WTC11 (cell line): ENCODE data around the gene RIPK1. TPM values are rescaled to one million over a fixed set of nuclear protein-coding genes. Genes with fewer than 3 reads are reported as not detected.
"Not testable (repeated sequence)": the region's sequence is repeated elsewhere in the genome, so short reads cannot be mapped to it uniquely, and the experiment has no call there.

Source experiments
- ATAC-seq: fragments of 200-7000 bp; cut with Tn5 transposase; 2 replicates; pipeline ENCODE4 v1.10.0; 2021; ENCODE audit warnings: mild to moderate bottlenecking, moderate library complexity
- CTCF ChIA-PET: fragments of 300-600 bp; sonication (Branson Sonifier 250); formaldehyde crosslinking; loops from one replicate; lab custom pipeline; 2021; ENCODE audit warnings: antibody characterized with exemption; lab: Charles Lee
- POLR2A ChIA-PET: fragments of 350-600 bp; sonication (Branson Sonifier 250); formaldehyde crosslinking; loops from one replicate; lab custom pipeline; 2021; ENCODE audit warnings: antibody characterized with exemption; lab: Charles Lee
- DNase-seq: peaks from one replicate; pipeline ENCODE4 v3.0.0; 2021; ENCODE audit warnings: low spot score
- H3K27ac Mint-ChIP-seq: 2 replicates; pipeline ENCODE4 v1.8.0; 2021; ENCODE audit warnings: mixed read lengths
- H3K27me3 Mint-ChIP-seq: 2 replicates; pipeline ENCODE4 v1.8.0; 2021; ENCODE audit warnings: low read depth, mild to moderate bottlenecking, moderate library complexity, mixed read lengths
- H3K36me3 Mint-ChIP-seq: 2 replicates; pipeline ENCODE4 v1.8.0; 2021; ENCODE audit warnings: mixed read lengths
- H3K4me1 Mint-ChIP-seq: 2 replicates; pipeline ENCODE4 v1.8.0; 2022; ENCODE audit warnings: mixed read lengths
- H3K4me3 Mint-ChIP-seq: 2 replicates; pipeline ENCODE4 v1.8.0; 2021; ENCODE audit warnings: mild to moderate bottlenecking, moderate library complexity, mixed read lengths
- H3K9me3 Mint-ChIP-seq: 2 replicates; pipeline ENCODE4 v1.8.0; 2021; ENCODE audit warnings: mixed read lengths
- CBFB ChIP-seq: sonication (generic); formaldehyde crosslinking; IDR thresholded peaks from 2 replicates; pipeline ENCODE4 v1.8.1; 2022; ENCODE audit warnings: mild to moderate bottlenecking, low read depth, missing genetic modification reagents
- ETV6 ChIP-seq: sonication (generic); formaldehyde crosslinking; IDR thresholded peaks from 2 replicates; pipeline ENCODE4 v1.8.1; 2022; ENCODE audit warnings: mild to moderate bottlenecking, missing genetic modification reagents
- FOXJ3 ChIP-seq: sonication (generic); formaldehyde crosslinking; IDR thresholded peaks from 2 replicates; pipeline ENCODE4 v1.9.0; 2021; ENCODE audit warnings: missing genetic modification reagents, mild to moderate bottlenecking, borderline replicate concordance
- JAZF1 ChIP-seq: fragments of 250-450 bp; sonication (Bioruptor Pico); IDR thresholded peaks from 2 replicates; pipeline ENCODE4 v1.9.0; 2021; ENCODE audit warnings: moderate library complexity, mild to moderate bottlenecking, inconsistent platforms
- KAT7 ChIP-seq: sonication (generic); formaldehyde crosslinking; IDR thresholded peaks from 2 replicates; pipeline ENCODE4 v1.8.1; 2023; ENCODE audit warnings: missing genetic modification reagents, mild to moderate bottlenecking, borderline replicate concordance
- MXD4 ChIP-seq: fragments of 250-450 bp; sonication (Bioruptor Pico); IDR thresholded peaks from 2 replicates; pipeline ENCODE4 v1.8.0; 2021; ENCODE audit warnings: mild to moderate bottlenecking, moderate library complexity, borderline replicate concordance
- NFATC4 ChIP-seq: fragments of 250-450 bp; sonication (Bioruptor Pico); IDR thresholded peaks from 2 replicates; pipeline ENCODE4 v1.9.0; 2021; ENCODE audit warnings: mild to moderate bottlenecking
- NR3C1 ChIP-seq: sonication (generic); formaldehyde crosslinking; conservative IDR thresholded peaks from 2 replicates; pipeline ENCODE4 v1.8.1; 2023; ENCODE audit warnings: low read depth, mild to moderate bottlenecking, missing genetic modification reagents
- SP1 ChIP-seq: sonication (generic); formaldehyde crosslinking; conservative IDR thresholded peaks from 2 replicates; pipeline ENCODE4 v1.8.1; 2022; ENCODE audit warnings: missing genetic modification reagents
- TEAD4 ChIP-seq: sonication (generic); formaldehyde crosslinking; IDR thresholded peaks from 2 replicates; pipeline ENCODE4 v1.8.0; 2022; ENCODE audit warnings: mild to moderate bottlenecking, missing genetic modification reagents
- ZNF219 ChIP-seq: sonication (generic); formaldehyde crosslinking; IDR thresholded peaks from 2 replicates; pipeline ENCODE4 v1.8.0; 2023; ENCODE audit warnings: missing genetic modification reagents, mild to moderate bottlenecking, borderline replicate concordance
- ZNF232 ChIP-seq: sonication (generic); formaldehyde crosslinking; IDR thresholded peaks from 2 replicates; pipeline ENCODE4 v1.8.0; 2022; ENCODE audit warnings: mild to moderate bottlenecking, missing genetic modification reagents
- ZNF317 ChIP-seq: sonication (generic); formaldehyde crosslinking; IDR thresholded peaks from 2 replicates; pipeline ENCODE4 v1.8.1; 2023; ENCODE audit warnings: low read depth, mild to moderate bottlenecking, moderate library complexity, missing genetic modification reagents, borderline replicate concordance
- ZNF396 ChIP-seq: fragments of 250-450 bp; sonication (Bioruptor Pico); IDR thresholded peaks from 2 replicates; pipeline ENCODE4 v1.8.0; 2021; ENCODE audit warnings: mild to moderate bottlenecking, moderate library complexity, borderline replicate concordance
- total RNA-seq: library from RNA; stranded (reverse); gene quantifications from 3 replicates; pipeline ENCODE4 v1.2.3, GENCODE V29; 2021
- TF ChIP-seq, protein P1 (sequence below): fragments of 250-450 bp; sonication (Bioruptor Pico); IDR thresholded peaks from 2 replicates; pipeline ENCODE4 v1.9.0; 2021; ENCODE audit warnings: mild to moderate bottlenecking
- TF ChIP-seq, protein P2 (sequence below): sonication (generic); formaldehyde crosslinking; IDR thresholded peaks from 2 replicates; pipeline ENCODE4 v1.8.0; 2022; ENCODE audit warnings: mild to moderate bottlenecking, missing genetic modification reagents
- TF ChIP-seq, protein P3 (sequence below): sonication (generic); formaldehyde crosslinking; IDR thresholded peaks from 2 replicates; pipeline ENCODE4 v1.8.1; 2023; ENCODE audit warnings: mild to moderate bottlenecking, missing genetic modification reagents, borderline replicate concordance
- TF ChIP-seq, protein P4 (sequence below): sonication (generic); formaldehyde crosslinking; IDR thresholded peaks from 2 replicates; pipeline ENCODE4 v1.8.0; 2023; ENCODE audit warnings: missing genetic modification reagents

The RIPK1 gene
- total RNA-seq, 1 experiment from 2014 or later: 8.7 TPM

DNA sequence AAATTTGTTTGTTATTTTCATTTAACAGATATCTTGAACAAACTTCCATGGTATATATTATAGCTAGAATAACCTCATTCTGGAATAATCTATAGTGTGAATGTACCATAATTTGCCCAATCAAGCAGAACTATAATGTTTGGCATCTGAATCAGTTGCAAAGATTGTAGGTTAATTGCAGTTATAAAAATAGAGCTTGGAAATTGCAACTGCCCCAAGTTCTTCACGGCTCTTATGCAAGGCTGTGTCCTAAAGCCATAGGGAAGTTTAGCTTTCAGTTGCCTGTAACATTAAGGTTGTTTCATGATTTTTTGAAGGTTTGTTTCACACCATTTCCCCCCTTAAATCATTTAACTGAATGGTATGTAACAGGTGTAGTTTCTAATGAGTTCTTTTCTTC is 49.2 kb upstream of the RIPK1 start (continued):
- TF ChIP-seq, protein P1, sequence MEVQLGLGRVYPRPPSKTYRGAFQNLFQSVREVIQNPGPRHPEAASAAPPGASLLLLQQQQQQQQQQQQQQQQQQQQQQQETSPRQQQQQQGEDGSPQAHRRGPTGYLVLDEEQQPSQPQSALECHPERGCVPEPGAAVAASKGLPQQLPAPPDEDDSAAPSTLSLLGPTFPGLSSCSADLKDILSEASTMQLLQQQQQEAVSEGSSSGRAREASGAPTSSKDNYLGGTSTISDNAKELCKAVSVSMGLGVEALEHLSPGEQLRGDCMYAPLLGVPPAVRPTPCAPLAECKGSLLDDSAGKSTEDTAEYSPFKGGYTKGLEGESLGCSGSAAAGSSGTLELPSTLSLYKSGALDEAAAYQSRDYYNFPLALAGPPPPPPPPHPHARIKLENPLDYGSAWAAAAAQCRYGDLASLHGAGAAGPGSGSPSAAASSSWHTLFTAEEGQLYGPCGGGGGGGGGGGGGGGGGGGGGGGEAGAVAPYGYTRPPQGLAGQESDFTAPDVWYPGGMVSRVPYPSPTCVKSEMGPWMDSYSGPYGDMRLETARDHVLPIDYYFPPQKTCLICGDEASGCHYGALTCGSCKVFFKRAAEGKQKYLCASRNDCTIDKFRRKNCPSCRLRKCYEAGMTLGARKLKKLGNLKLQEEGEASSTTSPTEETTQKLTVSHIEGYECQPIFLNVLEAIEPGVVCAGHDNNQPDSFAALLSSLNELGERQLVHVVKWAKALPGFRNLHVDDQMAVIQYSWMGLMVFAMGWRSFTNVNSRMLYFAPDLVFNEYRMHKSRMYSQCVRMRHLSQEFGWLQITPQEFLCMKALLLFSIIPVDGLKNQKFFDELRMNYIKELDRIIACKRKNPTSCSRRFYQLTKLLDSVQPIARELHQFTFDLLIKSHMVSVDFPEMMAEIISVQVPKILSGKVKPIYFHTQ: no peak
- no peak for TF ChIP-seq NR3C1 (CRISPR knock-in tag)
- TF ChIP-seq ETV6: no peak
- TF ChIP-seq ZNF219 (CRISPR knock-in tag): no peak
- no peak for TF ChIP-seq TEAD4
- no peak for TF ChIP-seq MXD4 (CRISPR knock-in tag)
- no peak for TF ChIP-seq ZNF396 (CRISPR knock-in tag)
- TF ChIP-seq, protein P2, sequence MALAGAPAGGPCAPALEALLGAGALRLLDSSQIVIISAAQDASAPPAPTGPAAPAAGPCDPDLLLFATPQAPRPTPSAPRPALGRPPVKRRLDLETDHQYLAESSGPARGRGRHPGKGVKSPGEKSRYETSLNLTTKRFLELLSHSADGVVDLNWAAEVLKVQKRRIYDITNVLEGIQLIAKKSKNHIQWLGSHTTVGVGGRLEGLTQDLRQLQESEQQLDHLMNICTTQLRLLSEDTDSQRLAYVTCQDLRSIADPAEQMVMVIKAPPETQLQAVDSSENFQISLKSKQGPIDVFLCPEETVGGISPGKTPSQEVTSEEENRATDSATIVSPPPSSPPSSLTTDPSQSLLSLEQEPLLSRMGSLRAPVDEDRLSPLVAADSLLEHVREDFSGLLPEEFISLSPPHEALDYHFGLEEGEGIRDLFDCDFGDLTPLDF (CRISPR knock-in tag): no peak
- TF ChIP-seq FOXJ3: no peak
- TF ChIP-seq NFATC4: no peak
- TF ChIP-seq, protein P3, sequence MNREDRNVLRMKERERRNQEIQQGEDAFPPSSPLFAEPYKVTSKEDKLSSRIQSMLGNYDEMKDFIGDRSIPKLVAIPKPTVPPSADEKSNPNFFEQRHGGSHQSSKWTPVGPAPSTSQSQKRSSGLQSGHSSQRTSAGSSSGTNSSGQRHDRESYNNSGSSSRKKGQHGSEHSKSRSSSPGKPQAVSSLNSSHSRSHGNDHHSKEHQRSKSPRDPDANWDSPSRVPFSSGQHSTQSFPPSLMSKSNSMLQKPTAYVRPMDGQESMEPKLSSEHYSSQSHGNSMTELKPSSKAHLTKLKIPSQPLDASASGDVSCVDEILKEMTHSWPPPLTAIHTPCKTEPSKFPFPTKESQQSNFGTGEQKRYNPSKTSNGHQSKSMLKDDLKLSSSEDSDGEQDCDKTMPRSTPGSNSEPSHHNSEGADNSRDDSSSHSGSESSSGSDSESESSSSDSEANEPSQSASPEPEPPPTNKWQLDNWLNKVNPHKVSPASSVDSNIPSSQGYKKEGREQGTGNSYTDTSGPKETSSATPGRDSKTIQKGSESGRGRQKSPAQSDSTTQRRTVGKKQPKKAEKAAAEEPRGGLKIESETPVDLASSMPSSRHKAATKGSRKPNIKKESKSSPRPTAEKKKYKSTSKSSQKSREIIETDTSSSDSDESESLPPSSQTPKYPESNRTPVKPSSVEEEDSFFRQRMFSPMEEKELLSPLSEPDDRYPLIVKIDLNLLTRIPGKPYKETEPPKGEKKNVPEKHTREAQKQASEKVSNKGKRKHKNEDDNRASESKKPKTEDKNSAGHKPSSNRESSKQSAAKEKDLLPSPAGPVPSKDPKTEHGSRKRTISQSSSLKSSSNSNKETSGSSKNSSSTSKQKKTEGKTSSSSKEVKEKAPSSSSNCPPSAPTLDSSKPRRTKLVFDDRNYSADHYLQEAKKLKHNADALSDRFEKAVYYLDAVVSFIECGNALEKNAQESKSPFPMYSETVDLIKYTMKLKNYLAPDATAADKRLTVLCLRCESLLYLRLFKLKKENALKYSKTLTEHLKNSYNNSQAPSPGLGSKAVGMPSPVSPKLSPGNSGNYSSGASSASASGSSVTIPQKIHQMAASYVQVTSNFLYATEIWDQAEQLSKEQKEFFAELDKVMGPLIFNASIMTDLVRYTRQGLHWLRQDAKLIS (CRISPR knock-in tag): no peak
- TF ChIP-seq JAZF1 (CRISPR knock-in tag): no peak

DNA sequence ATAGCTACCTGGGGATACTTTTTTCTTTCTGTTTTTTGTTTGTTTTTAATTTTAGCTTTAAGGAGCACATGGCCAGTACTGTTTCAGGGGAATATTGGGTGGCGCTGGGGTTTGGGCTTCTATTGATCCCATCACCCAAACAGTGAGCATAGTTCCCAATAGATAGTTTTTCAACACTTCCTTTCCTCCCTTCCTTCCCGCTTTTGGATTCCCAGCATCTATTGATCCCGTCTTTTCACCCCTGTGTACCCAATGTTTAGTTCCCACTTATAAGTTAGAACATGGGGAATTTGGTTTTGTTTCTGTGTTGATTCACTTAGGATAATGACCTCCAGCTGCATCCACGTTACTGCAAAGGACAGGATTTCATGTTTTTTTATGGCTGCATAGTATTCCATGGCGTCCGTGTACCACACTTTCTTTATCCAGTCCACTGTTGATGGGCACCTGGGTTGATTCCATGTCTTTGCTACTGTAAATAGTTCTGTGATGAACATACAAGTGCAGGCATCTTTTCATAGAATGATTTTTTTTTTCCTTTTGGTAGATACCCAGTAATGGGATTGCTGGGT is 48.5 kb upstream of the RIPK1 start:
- ChIA-PET CTCF (interaction anchor here (1.4 to 1.8 kb wide), 2 partner anchors 18 to 67 kb away, joined by 6 to 7 read pairs; no protein-coding TSS in a partner anchor), POLR2A (no interaction called here)
- no peak for DNase-seq
- H3K36me3 Mint-ChIP-seq: peaks cover 75% of the 10 kb centered on the region
- peaks cover 22% of the 10 kb centered on the region for H3K4me1 Mint-ChIP-seq
- no peak overlapping the region for H3K4me3 Mint-ChIP-seq
- no peaks in the 10 kb centered on the region; the same call in 1 of the 2 replicates for H3K27me3 Mint-ChIP-seq
- peaks cover 21% of the 10 kb centered on the region for H3K9me3 Mint-ChIP-seq
- TF ChIP-seq ETV6 (no peak), JAZF1 (CRISPR knock-in tag) (no peak), ZNF317 (CRISPR knock-in tag) (no peak), NR3C1 (CRISPR knock-in tag) (no peak), CBFB (CRISPR knock-in tag) (no peak), ZNF232 (no peak), KAT7 (CRISPR knock-in tag) (no peak), SP1 (CRISPR knock-in tag) (no peak)
- TF ChIP-seq, protein P4, sequence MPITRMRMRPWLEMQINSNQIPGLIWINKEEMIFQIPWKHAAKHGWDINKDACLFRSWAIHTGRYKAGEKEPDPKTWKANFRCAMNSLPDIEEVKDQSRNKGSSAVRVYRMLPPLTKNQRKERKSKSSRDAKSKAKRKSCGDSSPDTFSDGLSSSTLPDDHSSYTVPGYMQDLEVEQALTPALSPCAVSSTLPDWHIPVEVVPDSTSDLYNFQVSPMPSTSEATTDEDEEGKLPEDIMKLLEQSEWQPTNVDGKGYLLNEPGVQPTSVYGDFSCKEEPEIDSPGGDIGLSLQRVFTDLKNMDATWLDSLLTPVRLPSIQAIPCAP (CRISPR knock-in tag): no peak
- no peak overlapping the region for H3K27ac Mint-ChIP-seq
- ATAC-seq: no peak

DNA sequence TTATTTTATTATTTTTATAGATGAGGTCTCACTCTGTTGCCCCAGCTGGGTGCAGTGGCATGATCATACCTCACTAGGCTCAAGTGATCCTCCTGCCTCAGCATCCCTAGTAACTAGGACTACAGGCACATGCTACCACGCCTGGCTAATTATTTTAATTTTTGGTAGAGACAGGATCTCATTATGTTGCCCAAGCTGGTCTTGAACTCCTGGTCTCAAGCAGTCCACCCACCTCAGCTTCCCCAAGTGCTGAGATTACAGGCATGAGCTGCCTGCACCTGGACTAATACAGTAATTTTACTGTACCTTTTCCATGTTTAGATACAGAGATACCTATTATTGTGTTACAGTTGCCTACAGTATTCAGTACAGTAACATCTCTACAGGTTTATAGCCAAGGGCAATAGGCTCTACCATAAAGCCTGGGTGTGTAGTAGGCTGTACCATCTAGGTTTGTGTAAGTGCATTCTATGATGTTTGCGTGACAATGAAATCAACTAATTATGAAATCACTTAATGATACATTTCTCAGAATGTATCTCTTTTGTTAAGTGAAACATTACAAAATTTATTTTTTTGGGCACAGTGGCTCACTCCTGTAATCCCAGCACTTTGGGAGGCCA is 47.2 kb upstream of the RIPK1 start:
- ChIA-PET POLR2A (interaction anchor here (0.6 kb wide), 1 partner anchor 27 kb away, joined by 3 read pairs; no protein-coding TSS in a partner anchor), CTCF (interaction anchor here (0.8 kb wide), 1 partner anchor 19 kb away, joined by 3 read pairs; no protein-coding TSS in a partner anchor)
- not testable (repeated sequence) for H3K27me3 Mint-ChIP-seq, ATAC-seq, H3K27ac Mint-ChIP-seq, DNase-seq, H3K4me3 Mint-ChIP-seq
- Mint-ChIP-seq H3K9me3 (peaks cover 21% of the 10 kb centered on the region), H3K4me1 (peaks cover 30% of the 10 kb centered on the region), H3K36me3 (peaks cover 64% of the 10 kb centered on the region)
